ENCODE results near the gene NIN.
A peak's percentile ranks its signal among the peaks of the same experiment; 100 is the strongest.

NIN gene

GRCh38 chr14:50806241-50806933 is 24.6 kb downstream of the NIN start:
- H3K27me3 ChIP-seq = no peaks in the 10 kb centered on the region
- peaks cover 11 to 14% of the 10 kb centered on the region in 2 experiments for H3K4me1 ChIP-seq (ENCODE audit: control insufficient read depth in 1 of 2, insufficient read depth in 1 of 2, low read depth in 1 of 2, low read length in 1 of 2)
- peak overlapping the region; percentile 35 for H3K27ac ChIP-seq
- H3K4me3 ChIP-seq (ENCODE audit: low read depth in 1 of 2, low read length in 1 of 2) = no peak overlapping the region
- H3K9me3 ChIP-seq = no peaks in the 10 kb centered on the region
- no peak for TF ChIP-seq CTCF (IDR thresholded peaks at IDR 0.05)
- H3K36me3 ChIP-seq = peaks cover 51% of the 10 kb centered on the region

GRCh38 chr14:50805396-50805795 is 25.6 kb downstream of the NIN start:
- no peaks in the 10 kb centered on the region for H3K9me3 ChIP-seq
- no peaks in the 10 kb centered on the region for H3K27me3 ChIP-seq
- peaks cover 11 to 14% of the 10 kb centered on the region in 2 experiments for H3K4me1 ChIP-seq (ENCODE audit: control insufficient read depth in 1 of 2, insufficient read depth in 1 of 2, low read depth in 1 of 2, low read length in 1 of 2)
- peaks cover 53% of the 10 kb centered on the region for H3K36me3 ChIP-seq
- no peak for TF ChIP-seq CTCF (IDR thresholded peaks at IDR 0.05)
- H3K27ac ChIP-seq = no peak overlapping the region
- no peak overlapping the region for H3K4me3 ChIP-seq (ENCODE audit: low read depth in 1 of 2, low read length in 1 of 2)

- Histone ChIP-seq H3K36me3 (peaks cover 57% of the 10 kb centered on the region), H3K27ac (peak overlapping the region; percentile 7), H3K27me3 (no peaks in the 10 kb centered on the region), H3K9me3 (no peaks in the 10 kb centered on the region), H3K4me3 (ENCODE audit: low read depth in 1 of 2, low read length in 1 of 2) (no peak overlapping the region), H3K4me1 (ENCODE audit: control insufficient read depth in 1 of 2, insufficient read depth in 1 of 2, low read depth in 1 of 2, low read length in 1 of 2) (peaks cover 19 to 24% of the 10 kb centered on the region in 2 experiments)
- TF ChIP-seq CTCF (IDR thresholded peaks at IDR 0.05) = no peak
These were observed 26.7 kb downstream of the NIN start for GRCh38 chr14:50804181-50804721.

- TF ChIP-seq CTCF (IDR thresholded peaks at IDR 0.05) = no peak
- Histone ChIP-seq H3K4me3 (ENCODE audit: low read depth in 1 of 2, low read length in 1 of 2) (no peak overlapping the region), H3K27me3 (no peaks in the 10 kb centered on the region), H3K36me3 (peaks cover 61% of the 10 kb centered on the region), H3K4me1 (ENCODE audit: control insufficient read depth in 1 of 2, insufficient read depth in 1 of 2, low read depth in 1 of 2, low read length in 1 of 2) (peaks cover 19 to 24% of the 10 kb centered on the region in 2 experiments), H3K27ac (peak overlapping the region; percentile 71), H3K9me3 (no peaks in the 10 kb centered on the region)
These were observed 29.3 kb downstream of the NIN start for GRCh38 chr14:50801706-50802105.

- Histone ChIP-seq H3K4me1 (ENCODE audit: control insufficient read depth in 1 of 2, insufficient read depth in 1 of 2, low read depth in 1 of 2, low read length in 1 of 2) (peaks cover 19 to 24% of the 10 kb centered on the region in 2 experiments), H3K27ac (peak overlapping the region; percentile 71), H3K36me3 (peaks cover 52% of the 10 kb centered on the region), H3K27me3 (no peaks in the 10 kb centered on the region), H3K4me3 (ENCODE audit: low read depth in 1 of 2, low read length in 1 of 2) (no peak overlapping the region), H3K9me3 (no peaks in the 10 kb centered on the region)
- no peak for TF ChIP-seq CTCF (IDR thresholded peaks at IDR 0.05)
These were observed 30.9 kb downstream of the NIN start for GRCh38 chr14:50800032-50800431.
